ENCODE results near the gene KIF3B.

The KIF3B gene

GRCh38 chr20:32294071-32294470, 16.6 kb downstream of the KIF3B start:
- Histone ChIP-seq H3K9me2 (ENCODE audit: low read depth, low read length) (no peaks in the 10 kb centered on the region), H3K4me3 (ENCODE audit: low read depth, low read length, poor library complexity, severe bottlenecking) (no peak overlapping the region), H3K27me3 (ENCODE audit: insufficient read depth, low read length) (no peaks in the 10 kb centered on the region), H3K4me2 (ENCODE audit: low read length) (no peak overlapping the region), H3K4me1 (ENCODE audit: insufficient read depth, low read length, severe bottlenecking) (no peaks in the 10 kb centered on the region), H3F3A (ENCODE audit: insufficient read depth, low read length) (no peaks in the 10 kb centered on the region), H3K9me3 (ENCODE audit: low read length) (no peaks in the 10 kb centered on the region), H3K36me3 (ENCODE audit: insufficient read depth, low read length) (no peaks in the 10 kb centered on the region), H2AFZ (ENCODE audit: low read length) (no peak overlapping the region), H3K9ac (ENCODE audit: low read length) (no peak overlapping the region), H3K79me2 (ENCODE audit: insufficient read depth, low read length) (0 out of 2 replicates have a peak, but pooled peaks cover 2% of the 10 kb centered on the region), H4K20me1 (ENCODE audit: insufficient read depth, low read length) (no peaks in the 10 kb centered on the region), H3K27ac (ENCODE audit: low read depth, low read length, poor library complexity, severe bottlenecking) (no peak overlapping the region)
- TF ChIP-seq CTCF (IDR thresholded peaks at IDR 0.05; ENCODE audit: low read length) = no peak
- TF ChIP-seq EZH2 (IDR thresholded peaks at IDR 0.05; ENCODE audit: borderline replicate concordance, low read length) = no peak

GRCh38 chr20:32296412-32296811, 19.0 kb downstream of the KIF3B start:
- no peaks in the 10 kb centered on the region for H3K36me3 ChIP-seq (ENCODE audit: insufficient read depth, low read length)
- H3K27ac ChIP-seq (ENCODE audit: low read depth, low read length, poor library complexity, severe bottlenecking) = no peak overlapping the region
- no peak overlapping the region for H3K9ac ChIP-seq (ENCODE audit: low read length)
- no peak overlapping the region for H3K4me3 ChIP-seq (ENCODE audit: low read depth, low read length, poor library complexity, severe bottlenecking)
- H3K79me2 ChIP-seq (ENCODE audit: insufficient read depth, low read length) = 0 out of 2 replicates have a peak, but pooled peaks cover 2% of the 10 kb centered on the region
- no peak for TF ChIP-seq EZH2 (IDR thresholded peaks at IDR 0.05; ENCODE audit: borderline replicate concordance, low read length)
- TF ChIP-seq CTCF (IDR thresholded peaks at IDR 0.05; ENCODE audit: low read length) = no peak
- H3K4me2 ChIP-seq (ENCODE audit: low read length) = no peak overlapping the region
- H3K4me1 ChIP-seq (ENCODE audit: insufficient read depth, low read length, severe bottlenecking) = no peaks in the 10 kb centered on the region
- no peaks in the 10 kb centered on the region for H3K27me3 ChIP-seq (ENCODE audit: insufficient read depth, low read length)
- H3K9me3 ChIP-seq (ENCODE audit: low read length) = no peaks in the 10 kb centered on the region
- no peak overlapping the region for H2AFZ ChIP-seq (ENCODE audit: low read length)
- no peaks in the 10 kb centered on the region for H3F3A ChIP-seq (ENCODE audit: insufficient read depth, low read length)
- H4K20me1 ChIP-seq (ENCODE audit: insufficient read depth, low read length) = no peaks in the 10 kb centered on the region
- no peaks in the 10 kb centered on the region for H3K9me2 ChIP-seq (ENCODE audit: low read depth, low read length)

GRCh38 chr20:32296819-32297420, 19.5 kb downstream of the KIF3B start:
- H3K79me2 ChIP-seq (ENCODE audit: insufficient read depth, low read length) = 0 out of 2 replicates have a peak, but pooled peaks cover 2% of the 10 kb centered on the region

More at GRCh38 chr20:32296819-32297420, 19.5 kb downstream of the KIF3B start:
- no peaks in the 10 kb centered on the region for H3K9me3 ChIP-seq (ENCODE audit: low read length)
- no peak overlapping the region for H3K4me3 ChIP-seq (ENCODE audit: low read depth, low read length, poor library complexity, severe bottlenecking)
- no peaks in the 10 kb centered on the region for H3K27me3 ChIP-seq (ENCODE audit: insufficient read depth, low read length)
- H4K20me1 ChIP-seq (ENCODE audit: insufficient read depth, low read length) = no peaks in the 10 kb centered on the region
- no peaks in the 10 kb centered on the region for H3K4me1 ChIP-seq (ENCODE audit: insufficient read depth, low read length, severe bottlenecking)
- no peak overlapping the region for H3K27ac ChIP-seq (ENCODE audit: low read depth, low read length, poor library complexity, severe bottlenecking)
- TF ChIP-seq EZH2 (IDR thresholded peaks at IDR 0.05; ENCODE audit: borderline replicate concordance, low read length) = no peak
- no peak for TF ChIP-seq CTCF (IDR thresholded peaks at IDR 0.05; ENCODE audit: low read length)
- H3K9ac ChIP-seq (ENCODE audit: low read length) = no peak overlapping the region
- H2AFZ ChIP-seq (ENCODE audit: low read length) = no peak overlapping the region
- no peaks in the 10 kb centered on the region for H3K36me3 ChIP-seq (ENCODE audit: insufficient read depth, low read length)
- H3F3A ChIP-seq (ENCODE audit: insufficient read depth, low read length) = no peaks in the 10 kb centered on the region
- H3K9me2 ChIP-seq (ENCODE audit: low read depth, low read length) = no peaks in the 10 kb centered on the region
- no peak overlapping the region for H3K4me2 ChIP-seq (ENCODE audit: low read length)
